Measurements from ENCODE around the gene BCL10.

The BCL10 gene

GRCh38 chr1:85267313-85267712 lies 9.1 kb downstream of the BCL10 start:
- no peak overlapping the region for H3K4me2 ChIP-seq
- no peak for TF ChIP-seq CTCF (conservative IDR thresholded peaks at IDR 0.05; ENCODE audit: low read depth, low read length)
- no peaks in the 10 kb centered on the region for H4K20me1 ChIP-seq (ENCODE audit: insufficient read depth)
- no peaks in the 10 kb centered on the region for H3K36me3 ChIP-seq (ENCODE audit: insufficient read depth)
- H3K27me3 ChIP-seq (ENCODE audit: insufficient read depth, low read depth), result no peaks in the 10 kb centered on the region
- no peak overlapping the region for H2AFZ ChIP-seq (ENCODE audit: low read depth)
- H3K27ac ChIP-seq, result no peak overlapping the region
- no peaks in the 10 kb centered on the region for H3K4me1 ChIP-seq (ENCODE audit: low read depth, poor library complexity, severe bottlenecking)
- no peak overlapping the region for H3K9ac ChIP-seq
- no peak overlapping the region for H3K4me3 ChIP-seq (IDR thresholded peaks at IDR 0.05; ENCODE audit: insufficient read depth, low read depth, low read length)
- no peaks in the 10 kb centered on the region for H3K79me2 ChIP-seq (ENCODE audit: insufficient read depth, low read depth)

- no peak overlapping the region for H3K4me3 ChIP-seq (IDR thresholded peaks at IDR 0.05; ENCODE audit: insufficient read depth, low read depth, low read length)
- no peak for TF ChIP-seq CTCF (conservative IDR thresholded peaks at IDR 0.05; ENCODE audit: low read depth, low read length)
- H3K9ac ChIP-seq, result no peak overlapping the region
- 0 out of 2 replicates have a peak, but pooled peaks cover under 1% of the 10 kb centered on the region for H3K79me2 ChIP-seq (ENCODE audit: insufficient read depth, low read depth)
- no peaks in the 10 kb centered on the region for H3K4me1 ChIP-seq (ENCODE audit: low read depth, poor library complexity, severe bottlenecking)
- no peak overlapping the region for H3K4me2 ChIP-seq
- H2AFZ ChIP-seq (ENCODE audit: low read depth), result no peak overlapping the region
- H3K27me3 ChIP-seq (ENCODE audit: insufficient read depth, low read depth), result no peaks in the 10 kb centered on the region
- H4K20me1 ChIP-seq (ENCODE audit: insufficient read depth), result no peaks in the 10 kb centered on the region
- no peak overlapping the region for H3K27ac ChIP-seq
- H3K36me3 ChIP-seq (ENCODE audit: insufficient read depth), result no peaks in the 10 kb centered on the region
Observed at GRCh38 chr1:85264150-85264549, 12.3 kb downstream of the BCL10 start.

- Histone ChIP-seq H3K79me2 (ENCODE audit: insufficient read depth, low read depth) (peaks cover 11% of the 10 kb centered on the region; the same call in 1 of the 2 replicates), H3K4me1 (ENCODE audit: low read depth, poor library complexity, severe bottlenecking) (peaks cover 6% of the 10 kb centered on the region)
- no peak for TF ChIP-seq CTCF (conservative IDR thresholded peaks at IDR 0.05; ENCODE audit: low read depth, low read length)
Observed at GRCh38 chr1:85262985-85263384, 13.4 kb downstream of the BCL10 start.

GRCh38 chr1:85259912-85260274 lies 16.5 kb downstream of the BCL10 start:
- 0 out of 2 replicates have a peak overlapping the region, but pooled peaks have one; percentile 33 for H3K4me2 ChIP-seq
- peak; percentile 24; the same call in 1 of the 2 replicates for TF ChIP-seq CTCF (conservative IDR thresholded peaks at IDR 0.05; ENCODE audit: low read depth, low read length)
- no peak overlapping the region; the same call in 1 of the 2 replicates for H3K9ac ChIP-seq
- H3K27me3 ChIP-seq (ENCODE audit: insufficient read depth, low read depth), result no peaks in the 10 kb centered on the region
- H3K27ac ChIP-seq, result no peak overlapping the region
- peak overlapping the region; percentile 44 for H2AFZ ChIP-seq (ENCODE audit: low read depth)
- no peaks in the 10 kb centered on the region for H3K36me3 ChIP-seq (ENCODE audit: insufficient read depth)
- no peaks in the 10 kb centered on the region for H4K20me1 ChIP-seq (ENCODE audit: insufficient read depth)
- peaks cover 7% of the 10 kb centered on the region for H3K4me1 ChIP-seq (ENCODE audit: low read depth, poor library complexity, severe bottlenecking)
- no peak overlapping the region for H3K4me3 ChIP-seq (IDR thresholded peaks at IDR 0.05; ENCODE audit: insufficient read depth, low read depth, low read length)
- peaks cover 11% of the 10 kb centered on the region; the same call in 1 of the 2 replicates for H3K79me2 ChIP-seq (ENCODE audit: insufficient read depth, low read depth)

More at GRCh38 chr1:85262985-85263384, 13.4 kb downstream of the BCL10 start:
- no peak overlapping the region for H3K4me3 ChIP-seq (IDR thresholded peaks at IDR 0.05; ENCODE audit: insufficient read depth, low read depth, low read length)
- no peak overlapping the region for H3K27ac ChIP-seq
- H3K27me3 ChIP-seq (ENCODE audit: insufficient read depth, low read depth), result no peaks in the 10 kb centered on the region
- H3K9ac ChIP-seq, result no peak overlapping the region
- no peaks in the 10 kb centered on the region for H3K36me3 ChIP-seq (ENCODE audit: insufficient read depth)
- H4K20me1 ChIP-seq (ENCODE audit: insufficient read depth), result no peaks in the 10 kb centered on the region
- H3K4me2 ChIP-seq, result no peak overlapping the region
- H2AFZ ChIP-seq (ENCODE audit: low read depth), result no peak overlapping the region

Data from KMS-11 (cell line).